ENCODE measurements around the gene CAMK4.

GRCh38 chr5:111532886-111533582 lies 308.9 kb downstream of the CAMK4 start:
- TF ChIP-seq CTCF (IDR thresholded peaks at IDR 0.05; ENCODE audit: poor library complexity, severe bottlenecking) (no peak), TAF1 (IDR thresholded peaks at IDR 0.05; ENCODE audit: low read depth) (no peak), RAD21 (conservative IDR thresholded peaks at IDR 0.05) (no peak), EP300 (conservative IDR thresholded peaks at IDR 0.05; ENCODE audit: poor library complexity, severe bottlenecking) (no peak), POLR2AphosphoS5 (IDR thresholded peaks at IDR 0.05) (no peak)

Data from neural cell (in vitro differentiated cells).